HG03064 (cell line): ENCODE measurements around the gene GPANK1.
"Not testable (repeated sequence)": the region's sequence is repeated elsewhere in the genome, so short reads cannot be mapped to it uniquely, and the experiment has no call there.

Experiments
- ATAC-seq: cut with Tn5 transposase; IDR thresholded peaks from one replicate; pipeline ENCODE4 v1.9.1; 2021; ENCODE audit warnings: low read depth; ENCODE audit not compliant: unreplicated experiment

GPANK1 gene

DNA sequence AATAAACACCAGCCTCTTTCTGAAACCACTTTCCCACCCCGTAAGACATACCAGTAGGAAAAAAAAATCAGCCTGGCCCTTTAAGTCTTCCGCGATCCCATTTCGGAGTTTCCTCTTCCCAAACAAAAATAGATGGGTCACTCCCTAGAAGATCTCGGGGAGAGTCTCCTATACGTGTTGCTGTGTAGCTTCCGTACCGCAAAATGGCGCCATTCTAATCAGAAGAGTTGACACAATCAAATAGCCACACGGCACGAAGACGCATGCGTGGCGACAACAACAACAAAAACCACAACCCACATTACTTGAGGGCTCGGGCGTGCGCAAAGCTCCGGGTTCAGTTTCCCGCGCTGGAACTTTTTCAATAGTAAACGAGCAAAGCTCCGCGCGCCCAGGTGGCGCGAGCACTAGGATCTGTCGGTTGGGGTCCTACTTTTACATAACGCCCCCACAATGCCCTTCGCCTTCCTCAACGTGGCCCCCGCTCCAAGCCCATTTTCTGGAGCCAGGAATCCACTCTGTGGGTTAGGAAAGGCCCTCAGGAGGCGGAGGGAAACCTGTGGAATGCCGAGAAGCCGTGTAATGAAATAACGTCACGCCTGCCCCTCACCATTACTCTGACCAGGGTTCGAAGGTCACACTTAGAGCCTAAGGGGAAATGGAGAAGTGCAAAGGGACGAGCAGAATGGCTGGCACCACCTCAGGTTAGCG is at the start of gene GPANK1:
Gene GPANK1, minus strand, starts transcription at position 208 of the 711 bp plus-strand sequence. CDS start 519 bp downstream, outside the sequence.
- no peak for ATAC-seq

DNA sequence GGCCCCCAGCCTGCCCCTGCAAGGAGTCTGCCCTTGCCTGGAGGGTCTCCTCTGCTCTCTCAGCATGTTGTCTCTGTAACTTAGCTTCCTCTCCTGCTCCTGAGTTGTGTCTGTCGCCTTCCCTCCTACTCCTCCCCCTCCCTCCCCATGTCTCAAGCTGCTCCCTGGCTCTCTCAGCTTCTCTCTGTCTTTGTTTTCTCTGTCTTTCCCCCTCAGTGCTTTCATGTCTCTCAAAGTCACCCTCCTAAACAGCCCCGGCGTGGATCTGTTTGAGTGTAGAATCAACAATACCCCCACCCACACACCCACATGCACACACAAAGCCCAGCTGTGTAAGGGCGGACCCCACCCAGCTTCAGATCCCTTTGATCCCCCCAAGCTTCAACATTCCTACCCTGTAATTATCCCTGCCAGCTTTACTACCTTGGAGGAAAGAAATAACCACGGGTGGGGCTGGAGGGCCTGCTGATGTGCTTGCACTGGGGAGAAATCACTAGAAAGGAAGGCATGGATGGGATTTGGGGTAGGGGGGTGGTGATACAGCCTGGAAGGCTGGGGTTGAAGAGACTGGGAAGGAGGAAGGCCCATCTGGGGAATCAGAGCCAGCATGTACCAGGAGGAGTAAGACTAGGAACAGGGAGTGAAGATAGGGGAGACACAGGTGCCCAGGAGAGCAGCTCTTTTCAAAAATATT is 49.3 kb upstream of the GPANK1 start:
- ATAC-seq = no peak

DNA sequence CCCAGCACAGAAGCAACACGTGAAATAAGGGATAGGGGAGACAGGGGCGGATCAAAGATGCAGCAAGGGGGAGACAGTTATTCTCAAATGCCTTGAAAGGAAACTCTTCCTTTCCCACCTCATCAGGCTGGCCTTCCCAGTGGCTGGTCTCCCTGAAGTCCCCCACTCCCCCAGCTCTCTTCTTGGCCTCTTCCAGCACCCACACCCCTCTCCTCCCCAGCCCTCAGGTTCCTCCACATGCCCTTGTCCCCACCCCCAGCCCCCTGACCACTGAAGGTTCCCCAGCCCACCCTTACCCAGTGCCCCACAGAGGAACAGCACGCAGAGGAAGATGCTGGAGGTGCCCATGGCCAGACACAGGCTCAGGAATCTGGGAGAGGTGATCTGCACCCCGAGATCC is 48.7 kb upstream of the GPANK1 start:
- no peak for ATAC-seq

DNA sequence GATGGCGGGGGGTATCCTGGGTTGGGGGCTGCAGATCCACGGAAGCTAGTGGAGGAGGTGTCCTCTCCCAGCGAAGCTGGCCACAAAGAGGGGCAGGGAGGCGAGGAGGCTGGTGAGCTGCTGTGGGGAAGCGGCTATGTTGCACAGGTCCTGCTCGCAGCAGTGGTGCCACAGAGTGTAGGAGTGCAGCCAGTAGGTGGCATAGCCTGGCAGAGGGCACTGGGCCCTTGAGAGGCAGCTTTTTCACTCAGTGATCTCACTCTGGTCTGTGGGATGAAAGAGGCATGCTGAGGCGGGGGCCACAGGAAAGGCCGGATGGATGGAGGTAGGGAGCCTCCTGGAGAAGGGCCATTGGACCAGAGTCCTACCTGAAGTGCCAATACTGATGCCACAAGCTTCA is 47.5 kb upstream of the GPANK1 start:
- ATAC-seq = no peak

DNA sequence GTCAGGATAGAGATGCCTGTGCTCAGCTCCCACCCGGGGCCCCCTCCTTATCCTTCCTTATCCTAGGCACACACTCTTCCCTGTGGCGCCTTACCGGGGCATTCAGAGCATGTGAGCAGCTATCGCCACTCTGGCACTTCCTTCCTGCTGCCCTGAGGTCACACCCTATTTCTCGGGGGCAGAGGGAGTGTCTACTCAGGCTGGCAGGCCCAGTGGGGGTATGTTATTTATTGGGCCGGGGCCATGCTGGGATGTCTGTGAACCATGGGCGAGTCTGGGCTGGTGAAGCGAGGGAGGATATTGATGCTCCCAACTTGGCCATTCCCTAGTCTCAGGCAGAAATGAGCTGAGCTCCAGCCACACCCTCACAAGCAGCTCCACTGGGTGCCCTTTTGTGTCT is 46.4 kb upstream of the GPANK1 start:
- ATAC-seq = no peak

DNA sequence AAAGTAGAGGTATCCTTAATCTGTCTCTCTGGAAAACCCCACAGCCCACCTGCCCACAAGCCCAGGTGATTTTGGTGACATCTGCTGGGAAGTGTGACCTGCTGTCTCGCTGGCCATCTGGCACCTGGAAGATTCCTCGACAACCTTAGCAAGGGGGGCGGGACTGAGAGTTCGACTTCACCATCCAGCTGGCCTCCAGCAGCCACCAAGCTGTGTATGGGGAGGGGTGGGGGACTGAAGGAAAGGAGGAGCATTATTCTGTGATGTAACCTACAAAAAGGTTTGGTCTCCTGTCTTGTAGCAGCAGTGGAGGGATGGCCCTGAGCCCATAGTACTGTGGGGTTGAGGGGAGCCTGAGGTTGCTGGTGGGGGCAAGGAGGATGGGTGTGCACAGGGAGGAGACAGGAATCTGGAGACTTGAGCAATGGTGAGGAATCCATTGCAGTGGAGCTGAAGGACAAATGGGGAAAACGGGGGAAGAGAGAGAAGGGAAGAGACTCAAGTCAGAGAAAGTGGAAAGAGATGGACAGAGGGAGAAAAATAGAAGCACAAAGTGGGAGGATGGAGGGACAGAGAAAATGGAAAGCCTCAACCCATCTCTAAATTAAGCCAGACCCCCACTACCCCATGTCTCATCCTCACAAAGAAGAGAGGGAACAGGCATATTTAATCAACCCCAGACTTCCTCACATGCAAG is 45.9 kb upstream of the GPANK1 start:
- ATAC-seq = no peak

DNA sequence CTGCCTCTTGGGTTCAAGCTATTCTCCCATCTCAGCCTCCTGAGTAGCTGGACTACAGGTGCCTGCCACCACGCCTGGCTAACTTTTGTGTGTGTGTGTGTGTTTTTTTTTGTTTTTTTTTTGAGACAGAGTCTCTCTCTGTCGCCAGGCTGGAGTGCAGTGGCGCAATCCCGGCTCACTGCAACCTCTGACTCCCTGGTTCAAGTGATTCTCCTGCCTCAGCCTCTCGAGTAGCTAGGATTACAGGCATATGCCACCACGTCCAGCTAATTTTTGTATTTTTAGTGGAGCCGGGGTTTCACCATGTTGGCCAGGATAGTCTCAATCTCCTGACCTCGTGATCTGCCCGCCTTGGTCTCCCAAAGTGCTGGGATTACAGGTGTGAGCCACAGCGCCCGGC is 44.4 kb upstream of the GPANK1 start:
- not testable (repeated sequence) for ATAC-seq

DNA sequence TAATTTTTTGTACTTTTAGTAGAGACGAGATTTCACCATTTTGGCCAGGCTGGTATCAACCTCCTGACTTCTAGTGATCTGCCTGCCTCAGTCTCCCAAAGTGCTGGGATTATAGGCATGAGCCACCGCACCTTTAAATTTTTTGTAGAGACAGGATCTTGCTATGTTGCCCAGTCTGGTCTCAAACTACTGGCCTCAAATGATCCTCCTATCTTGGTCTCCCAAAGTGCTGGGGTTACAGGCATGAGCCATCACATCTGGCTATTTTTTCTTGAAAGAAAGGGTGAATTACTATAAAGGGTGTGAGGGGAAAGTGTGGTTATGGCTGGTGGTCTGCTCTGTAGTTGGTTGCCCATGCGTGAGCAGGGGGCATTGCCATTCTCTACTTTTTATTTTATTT is 43.4 kb upstream of the GPANK1 start:
- ATAC-seq = no peak

DNA sequence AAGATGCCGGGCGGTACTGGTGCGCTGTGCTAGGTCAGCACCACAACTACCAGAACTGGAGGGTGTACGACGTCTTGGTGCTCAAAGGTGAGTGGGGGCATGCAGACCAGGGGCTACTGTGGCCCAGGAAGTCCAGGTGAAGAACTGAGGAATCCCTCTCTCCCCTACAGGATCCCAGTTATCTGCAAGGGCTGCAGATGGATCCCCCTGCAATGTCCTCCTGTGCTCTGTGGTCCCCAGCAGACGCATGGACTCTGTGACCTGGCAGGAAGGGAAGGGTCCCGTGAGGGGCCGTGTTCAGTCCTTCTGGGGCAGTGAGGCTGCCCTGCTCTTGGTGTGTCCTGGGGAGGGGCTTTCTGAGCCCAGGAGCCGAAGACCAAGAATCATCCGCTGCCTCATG is 42.9 kb upstream of the GPANK1 start:
- ATAC-seq = no peak

DNA sequence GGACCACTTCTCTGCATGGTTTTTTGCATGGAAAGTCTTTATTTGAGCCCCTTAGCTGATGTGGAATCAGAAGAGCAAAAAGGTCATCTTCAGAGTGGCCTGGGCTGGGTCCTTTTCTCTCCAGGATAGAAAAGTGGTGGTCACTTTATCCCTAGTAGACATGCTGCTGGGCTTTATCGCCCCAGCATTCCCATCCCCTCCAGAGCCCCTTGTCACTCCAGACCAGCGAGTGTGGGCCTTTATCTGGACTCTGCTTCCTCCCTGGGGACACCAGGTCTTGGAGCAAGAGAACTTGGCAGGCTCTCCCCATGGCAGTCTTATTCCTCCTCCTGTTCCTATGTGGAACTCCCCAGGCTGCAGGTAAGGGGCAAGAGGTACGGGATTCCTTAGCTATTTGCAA is 41.8 kb upstream of the GPANK1 start, which contains the start of gene LY6G6F:
Gene LY6G6F, plus strand, starts transcription at position 268 of the 400 bp plus-strand sequence. Its CDS starts 41 bp downstream, at position 309.
- no peak for ATAC-seq

DNA sequence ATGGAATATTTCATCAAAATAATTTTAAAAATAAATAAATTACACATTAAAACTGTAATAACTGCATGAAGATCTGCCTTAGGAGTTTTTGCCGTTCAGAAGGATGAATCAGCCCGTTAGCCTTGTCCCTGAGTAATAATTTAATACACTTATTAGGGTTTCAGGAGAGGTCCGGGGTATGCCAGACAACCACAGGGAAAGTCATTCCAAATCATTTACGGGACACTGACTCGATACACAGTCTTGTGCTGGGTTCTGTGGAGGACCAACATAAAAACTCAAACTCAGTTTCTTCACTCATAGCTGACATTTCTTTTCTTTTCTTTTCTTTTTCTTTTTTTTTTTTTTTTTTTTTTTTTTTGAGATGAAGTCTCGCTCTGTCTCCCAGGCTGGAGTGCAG is 41.1 kb upstream of the GPANK1 start:
- ATAC-seq = no peak

DNA sequence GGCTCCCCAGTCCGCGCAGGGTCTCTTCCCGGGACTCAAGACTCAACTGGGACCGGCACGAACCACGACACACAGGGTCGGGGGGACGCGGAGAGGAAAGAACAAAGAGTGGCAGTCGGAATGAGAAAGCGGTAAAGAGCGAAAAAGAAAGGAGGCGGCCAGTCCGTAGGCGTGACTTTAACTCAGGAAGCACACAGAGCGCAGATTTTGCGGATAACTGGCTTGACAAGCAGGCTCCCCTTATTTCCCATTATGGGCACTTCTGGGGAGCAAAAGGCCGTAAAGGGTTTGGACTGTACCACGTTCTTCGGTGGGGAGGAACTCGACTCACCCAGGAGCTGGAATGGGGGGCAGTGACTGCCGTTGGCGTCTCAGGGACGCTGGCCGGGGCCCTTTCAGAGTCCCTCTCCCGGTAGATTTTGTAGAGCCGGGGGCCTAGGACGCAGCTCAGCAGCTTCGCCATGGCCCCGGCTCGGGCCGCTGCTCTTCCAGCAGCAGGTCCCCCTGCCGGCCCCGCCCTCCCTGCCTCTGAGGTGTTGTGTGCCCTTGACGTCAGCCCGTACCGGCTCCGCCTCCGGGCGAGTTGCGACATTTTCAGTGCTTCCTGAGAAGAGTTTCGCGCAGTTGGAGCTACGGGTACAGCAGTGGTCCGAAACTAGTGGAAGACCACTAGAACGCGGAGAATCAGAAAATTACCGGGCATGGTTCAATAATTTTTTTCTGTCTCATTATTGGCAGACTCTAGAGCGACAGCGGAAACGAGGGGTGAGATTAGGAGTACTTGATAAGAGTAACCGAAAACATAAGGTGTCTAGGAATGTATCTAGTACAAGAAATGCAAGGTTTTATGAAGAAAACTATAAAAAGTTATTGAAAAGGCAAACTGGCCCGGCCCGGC is 38.3 kb upstream of the GPANK1 start, which contains the start of gene ABHD16A:
Gene ABHD16A, minus strand, starts transcription at position 506 of the 898 bp plus-strand sequence. Its CDS starts 43 bp downstream, at position 463.
- ATAC-seq = peak; percentile 80

DNA sequence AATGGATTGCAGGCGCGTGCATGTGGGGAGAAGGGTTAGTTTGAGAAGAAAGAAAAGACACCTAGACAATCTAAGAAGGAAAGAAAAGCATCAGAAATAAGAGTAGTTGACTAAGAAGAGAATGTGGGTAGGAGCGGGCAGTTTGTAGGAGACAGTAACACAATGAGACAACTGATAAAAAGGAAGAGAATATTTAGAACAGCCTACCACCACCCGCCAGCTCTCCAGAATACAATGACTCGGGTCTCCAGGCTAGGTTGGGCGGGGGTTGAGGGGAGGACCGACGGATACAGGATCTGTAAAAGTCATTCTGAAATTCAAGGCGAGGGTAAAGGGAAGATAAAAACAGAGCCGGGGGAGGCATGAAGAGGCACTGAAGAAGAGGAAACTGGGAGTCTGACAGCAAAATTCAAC is 37.6 kb upstream of the GPANK1 start:
- ATAC-seq = no peak

DNA sequence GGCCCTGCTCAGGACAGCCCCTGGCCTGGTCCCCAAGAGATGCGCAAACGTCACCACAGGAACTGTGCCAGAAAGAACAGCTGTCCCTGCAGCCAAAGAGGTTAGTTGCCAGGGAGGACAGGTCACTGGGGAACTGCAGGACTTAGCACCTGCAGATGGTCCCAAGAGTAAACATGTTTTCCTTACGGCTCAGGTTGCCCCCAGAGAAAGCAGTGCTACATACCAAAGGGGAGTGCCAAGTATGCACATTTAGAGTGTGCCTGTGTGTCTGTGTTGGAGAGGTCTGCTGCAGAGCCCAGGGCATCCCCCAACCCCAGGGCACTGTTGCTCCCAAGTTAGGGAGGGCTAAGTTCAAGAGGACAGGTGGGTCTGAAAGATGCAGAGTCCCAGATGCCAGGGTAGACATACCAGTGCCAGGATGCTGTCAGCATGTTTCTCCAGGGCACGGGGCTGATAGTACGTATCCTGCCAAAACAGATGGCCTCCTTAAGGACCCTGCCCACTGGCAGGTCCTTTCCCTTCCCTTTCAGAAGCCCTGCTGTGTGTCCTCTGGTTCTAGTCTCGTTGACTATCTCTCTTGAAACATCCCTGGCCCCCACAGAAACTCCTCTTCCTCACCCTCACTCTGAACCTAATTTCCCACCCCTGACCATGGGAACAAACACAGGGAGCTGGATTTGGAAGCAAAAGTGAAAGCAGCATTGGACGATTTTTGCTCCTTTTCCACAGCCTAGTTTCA is 37.0 kb upstream of the GPANK1 start:
- ATAC-seq = no peak

DNA sequence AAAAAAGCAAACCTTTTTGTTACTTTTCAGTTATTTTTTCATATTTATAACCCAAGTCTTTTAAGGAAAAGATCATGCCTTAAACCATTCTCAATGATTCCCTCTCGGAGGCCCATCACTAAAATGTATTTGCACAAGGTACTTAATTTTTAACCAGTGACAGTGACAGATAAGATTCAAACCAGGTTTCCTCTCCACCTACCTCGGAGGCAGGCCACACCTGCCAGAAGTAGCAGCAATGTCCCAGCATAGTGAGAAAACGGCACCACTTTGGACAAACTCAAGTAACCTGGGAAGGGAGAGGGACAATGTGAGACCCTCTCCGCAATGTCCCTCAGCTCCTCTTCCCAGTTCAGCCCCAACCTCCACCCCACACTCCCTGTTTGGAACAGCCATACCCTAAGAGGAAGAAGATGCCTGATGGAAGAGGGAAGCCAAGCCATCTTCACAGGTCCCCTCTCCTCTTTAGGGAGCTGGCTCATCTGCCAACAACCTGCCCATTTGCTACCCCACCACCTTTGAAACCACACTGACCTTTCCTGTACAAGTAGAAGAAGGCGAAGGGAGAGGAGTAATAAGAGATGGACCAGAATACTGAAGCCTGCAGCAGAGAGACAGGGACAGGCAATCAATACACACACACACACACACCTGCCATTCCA is 36.1 kb upstream of the GPANK1 start:
- ATAC-seq = no peak

DNA sequence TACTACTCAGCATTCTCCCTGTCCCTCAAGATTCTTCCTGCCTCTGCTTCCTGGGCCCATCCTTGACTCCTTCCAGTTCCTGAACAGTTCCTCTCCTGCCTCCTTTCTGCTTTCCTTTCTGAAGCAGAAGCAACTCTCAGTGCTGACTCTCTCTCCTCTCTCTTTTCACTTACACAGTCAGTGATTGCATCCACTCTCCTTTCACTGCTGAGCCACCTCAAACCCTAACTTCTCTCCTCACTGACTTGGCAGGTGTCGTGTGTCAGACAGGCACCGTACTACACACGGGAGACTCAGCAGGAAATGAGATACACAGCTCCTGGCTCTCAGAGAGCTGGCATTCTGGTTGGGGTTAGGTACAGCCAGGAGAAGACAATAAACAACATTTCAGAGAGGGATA is 32.8 kb upstream of the GPANK1 start:
- ATAC-seq = no peak

DNA sequence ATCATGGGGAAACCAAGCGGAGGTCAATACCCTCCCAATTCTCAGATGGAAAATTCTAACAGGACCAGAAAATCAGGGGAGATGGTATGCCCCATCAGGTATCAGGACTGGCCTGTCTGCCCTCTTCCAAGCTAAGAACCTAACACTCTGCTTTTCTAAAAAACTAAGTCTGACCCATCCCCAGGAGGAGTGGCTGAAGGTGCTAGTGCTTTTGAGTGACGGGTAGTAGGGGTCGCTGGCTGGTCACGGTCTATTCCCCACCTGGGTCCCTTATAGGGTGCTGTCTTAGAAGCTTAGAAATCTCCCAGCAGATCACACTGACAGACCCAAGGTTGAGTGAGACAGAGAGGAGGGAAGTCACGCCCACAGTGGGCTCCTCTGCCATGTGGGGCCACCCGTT is 28.7 kb upstream of the GPANK1 start:
- no peak for ATAC-seq

DNA sequence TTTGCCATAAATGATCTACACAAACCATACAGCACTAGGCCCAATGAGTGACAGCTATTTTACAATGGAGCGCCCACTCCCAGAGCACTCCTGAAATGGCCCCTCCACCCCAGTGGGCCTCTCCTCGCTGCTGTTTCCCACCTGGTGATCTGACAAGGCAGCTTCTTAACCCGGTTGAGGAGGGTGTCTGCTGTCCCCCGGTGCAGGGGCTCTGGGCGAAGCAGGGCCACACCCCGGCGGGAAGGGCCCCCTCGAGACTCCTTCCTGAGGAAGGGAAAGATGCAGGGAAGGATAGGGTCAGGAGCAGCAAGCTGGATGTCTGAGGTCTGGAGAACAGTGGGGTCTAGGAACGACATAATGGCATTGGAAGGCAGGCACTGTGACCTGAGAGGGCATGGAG is 28.1 kb upstream of the GPANK1 start:
- ATAC-seq = no peak

DNA sequence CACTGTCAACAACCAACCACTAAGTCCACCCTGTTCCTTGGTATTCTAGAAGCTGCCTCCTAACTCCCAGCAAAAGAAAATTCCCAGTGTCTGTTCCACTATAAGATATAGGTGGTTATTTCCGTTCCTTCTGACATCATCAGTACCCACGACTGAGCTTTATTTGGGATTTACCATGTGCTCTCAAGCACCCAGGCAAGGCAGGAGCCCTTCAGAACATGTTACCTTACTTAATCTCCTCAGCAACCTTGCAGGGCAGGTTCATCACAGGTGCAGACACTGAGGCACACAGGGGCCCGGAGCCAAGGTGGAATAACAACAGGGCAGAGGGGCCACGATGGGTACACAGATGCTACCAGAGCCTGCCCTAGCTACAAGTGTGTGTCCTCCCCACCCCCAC is 27.6 kb upstream of the GPANK1 start:
- ATAC-seq = no peak
